HepG2 (cell line): ENCODE measurements around the gene TBX5. TPM values are rescaled to one million over a fixed set of nuclear protein-coding genes. Genes with fewer than 3 reads are reported as not detected.

Source experiments
- ATAC-seq: fragments of 200-7000 bp; cut with Tn5 transposase; 3 replicates; pipeline ENCODE4 v1.9.1; 2020; ENCODE audit warnings: mild to moderate bottlenecking, moderate library complexity
- BruUV-seq: library from RNA; stranded (reverse); fragments of 400-500 nt; replicated peaks from 2 replicates; lab custom pipeline; 2021; lab: Mats Ljungman, UMichigan
- CTCF ChIA-PET: fragments of 300-600 bp; formaldehyde crosslinking; extraction: SDS; loops from one replicate; lab custom pipeline; 2021; ENCODE audit warnings: low total read pairs, inconsistent platforms, low intra/inter-chr PET ratio; lab: Yijun Ruan, JAX
- POLR2A ChIA-PET: fragments of 350-600 bp; sonication (Branson Sonifier 250); formaldehyde crosslinking; loops from one replicate; lab custom pipeline; 2020; ENCODE audit warnings: antibody characterized with exemption, inconsistent platforms; lab: Yijun Ruan, JAX
- DNase-seq: peaks from one replicate; pipeline ENCODE4 v3.0.0-alpha.2; 2015; ENCODE audit warnings: low spot score
- FAIRE-seq: peaks from 3 replicates; lab custom pipeline; 2011; peaks lifted over from hg19 to GRCh38; lab: Jason Lieb, UNC
- H2AFZ ChIP-seq: one replicate; pipeline ENCODE4 v1.6.1; 2011; ENCODE audit warnings: low read length, inconsistent platforms
- H3K27ac ChIP-seq: fragments of 300-600 bp; 3 replicates; pipeline ENCODE4 v1.8.0; 2011; ENCODE audit warnings: mixed run types, mild to moderate bottlenecking, mixed read lengths, low read length, inconsistent platforms; ENCODE audit not compliant: insufficient read depth; ENCODE audit errors: extremely low read length
- H3K27me3 ChIP-seq, 2 experiments: fragments of 200-600 bp in 1 of 2; 2 replicates in 1 of 2; 3 replicates in 1 of 2; pipeline versions ENCODE4 v1.6.0 to v1.8.0; 2011; ENCODE audit warnings: low read length in 2 of 2, mild to moderate bottlenecking in 2 of 2, moderate library complexity in 2 of 2, inconsistent platforms in 1 of 2; ENCODE audit not compliant: insufficient read depth in 2 of 2, control insufficient read depth in 1 of 2
- H3K36me3 ChIP-seq, 2 experiments: fragments of 200-600 bp in 1 of 2; replicated peaks in 1 of 2; 2 replicates in 1 of 2; 3 replicates in 1 of 2; pipeline versions ENCODE4 v1.5.1 to v1.8.0; 2011; ENCODE audit warnings: low read length in 2 of 2, inconsistent platforms in 1 of 2; ENCODE audit not compliant: insufficient read depth in 2 of 2, control insufficient read depth in 1 of 2
- H3K4me1 ChIP-seq: 2 replicates; pipeline ENCODE4 v1.5.1; 2012; ENCODE audit warnings: low read length, inconsistent platforms; ENCODE audit not compliant: insufficient read depth
- H3K4me2 ChIP-seq: 2 replicates; pipeline ENCODE4 v1.6.0; 2011; ENCODE audit warnings: low read depth, low read length, inconsistent platforms
- H3K4me3 ChIP-seq, 3 experiments: fragments of 200-600 bp in 1 of 3; sonication (generic), shearing (Covaris generic) in 1 of 3; replicated peaks in 1 of 3; 2 replicates each; pipeline ENCODE4 v1.5.1; 2011 to 2016; ENCODE audit warnings: low read length in 3 of 3, inconsistent platforms in 2 of 3, low read depth in 2 of 3, mild to moderate bottlenecking in 2 of 3, control low read depth in 1 of 3, mixed read lengths in 1 of 3; ENCODE audit not compliant: insufficient read depth in 1 of 3
- H3K79me2 ChIP-seq: one replicate; pipeline ENCODE4 v1.6.1; 2011; ENCODE audit warnings: low read length, inconsistent platforms; ENCODE audit not compliant: insufficient read depth
- H3K9ac ChIP-seq: 2 replicates; pipeline ENCODE4 v1.6.0; 2011; ENCODE audit warnings: mild to moderate bottlenecking, low read depth, low read length, inconsistent platforms; ENCODE audit not compliant: insufficient read depth
- H3K9me3 ChIP-seq: 2 replicates; pipeline ENCODE4 v1.5.1; 2012; ENCODE audit warnings: mild to moderate bottlenecking, low read length
- H4K20me1 ChIP-seq: 2 replicates; pipeline ENCODE4 v1.6.0; 2011; ENCODE audit warnings: inconsistent platforms, mild to moderate bottlenecking, low read length, moderate library complexity; ENCODE audit not compliant: insufficient read depth
- BATF2 ChIP-seq: sonication (generic); formaldehyde crosslinking; IDR thresholded peaks from 2 replicates; pipeline ENCODE4 v1.8.0; 2022; ENCODE audit warnings: mild to moderate bottlenecking, missing genetic modification reagents, moderate library complexity
- CCDC6 ChIP-seq: sonication (generic); formaldehyde crosslinking; IDR thresholded peaks from 2 replicates; pipeline ENCODE4 v1.8.1; 2022; ENCODE audit warnings: mild to moderate bottlenecking, missing genetic modification reagents, moderate library complexity
- FOXA1 ChIP-seq, 2 experiments: fragments of 450-650 bp in 1 of 2; sonication (generic) in 1 of 2; formaldehyde crosslinking in 1 of 2; IDR thresholded peaks; 2 replicates each; pipeline versions ENCODE4 v1.4.0 to v1.6.1; 2016 to 2020; ENCODE audit warnings: missing genetic modification reagents in 1 of 2
- FOXC1 ChIP-seq: sonication (generic); formaldehyde crosslinking; IDR thresholded peaks from 2 replicates; pipeline ENCODE4 v1.8.0; 2022; ENCODE audit warnings: mild to moderate bottlenecking, missing genetic modification reagents, borderline replicate concordance
- FOXK2 ChIP-seq: fragments of 450-650 bp; IDR thresholded peaks from 2 replicates; pipeline ENCODE4 v1.6.1; 2016
- HMGXB3 ChIP-seq: sonication (generic); formaldehyde crosslinking; IDR thresholded peaks from 2 replicates; pipeline ENCODE4 v1.4.0; 2020; ENCODE audit warnings: missing genetic modification reagents, borderline replicate concordance
- HNF4A ChIP-seq: sonication (generic); formaldehyde crosslinking; IDR thresholded peaks from 2 replicates; pipeline ENCODE4 v1.4.0; 2020; ENCODE audit warnings: missing genetic modification reagents
- JUN ChIP-seq: sonication (generic); formaldehyde crosslinking; IDR thresholded peaks from 2 replicates; pipeline ENCODE4 v1.4.0; 2020; ENCODE audit warnings: mild to moderate bottlenecking, missing genetic modification reagents
- KLF16 ChIP-seq, 2 experiments: sonication (generic) in 1 of 2; formaldehyde crosslinking in 1 of 2; IDR thresholded peaks; 2 replicates each; pipeline versions ENCODE4 v1.6.1 to v1.8.0; 2016 to 2023; ENCODE audit warnings: missing genetic modification reagents in 2 of 2, missing compliant biosample characterization in 1 of 2
- MAFG ChIP-seq: sonication (generic); formaldehyde crosslinking; IDR thresholded peaks from 2 replicates; pipeline ENCODE4 v1.5.1; 2020; ENCODE audit warnings: mild to moderate bottlenecking, missing genetic modification reagents
- NR1H2 ChIP-seq: sonication (generic); formaldehyde crosslinking; IDR thresholded peaks from 2 replicates; pipeline ENCODE4 v1.8.1; 2022; ENCODE audit warnings: low read depth, missing genetic modification reagents, borderline replicate concordance
- ONECUT2 ChIP-seq: sonication (generic); formaldehyde crosslinking; IDR thresholded peaks from 2 replicates; pipeline ENCODE4 v1.4.0; 2020; ENCODE audit warnings: missing genetic modification reagents
- POLR2AphosphoS5 ChIP-seq: IDR thresholded peaks from 2 replicates; pipeline ENCODE4 v1.6.1; 2012; ENCODE audit warnings: low read depth, low read length
- REL ChIP-seq: sonication (generic); formaldehyde crosslinking; conservative IDR thresholded peaks from 2 replicates; pipeline ENCODE4 v1.8.0; 2022; ENCODE audit warnings: mild to moderate bottlenecking, missing genetic modification reagents, moderate library complexity
- SMC3 ChIP-seq: IDR thresholded peaks from 2 replicates; pipeline ENCODE4 v1.6.1; 2011; ENCODE audit warnings: low read length, improper control_type of control experiment
- TARDBP ChIP-seq: sonication (generic); formaldehyde crosslinking; IDR thresholded peaks from 2 replicates; pipeline ENCODE4 v1.8.0; 2022; ENCODE audit warnings: mild to moderate bottlenecking, missing genetic modification reagents
- ZC3H13 ChIP-seq: sonication (generic); formaldehyde crosslinking; IDR thresholded peaks from 2 replicates; pipeline ENCODE4 v1.8.1; 2023; ENCODE audit warnings: mild to moderate bottlenecking, missing genetic modification reagents, moderate library complexity
- ZKSCAN1 ChIP-seq: fragments of 150-350 bp; IDR thresholded peaks from 2 replicates; pipeline ENCODE4 v1.6.1; 2014; ENCODE audit warnings: low read length
- ZNF251 ChIP-seq: sonication (generic); formaldehyde crosslinking; IDR thresholded peaks from 2 replicates; pipeline ENCODE4 v1.9.0; 2021; ENCODE audit warnings: mild to moderate bottlenecking, missing genetic modification reagents
- ZNF605 ChIP-seq: sonication (generic); formaldehyde crosslinking; IDR thresholded peaks from 2 replicates; pipeline ENCODE4 v1.8.0; 2022; ENCODE audit warnings: mild to moderate bottlenecking, missing genetic modification reagents
- whole genome bisulfite sequencing: methylation state at CpG from one replicate; pipeline ENCODE4 v1.1.6; 2017; ENCODE audit warnings: low lambda C conversion rate; 5-methylcytosine and 5-hydroxymethylcytosine counted together
- in situ Hi-C: cut with HindIII; loops from 2 replicates; pipeline ENCODE4 v1.10.0; 2017; ENCODE audit warnings: low pct_unique_long_range_greater_than_20kb; ENCODE audit not compliant: extremely low pct_ligation_motif_present
- intact Hi-C: fragments of 100-400 bp; cut with micrococcal nuclease; formaldehyde crosslinking; loops from one replicate; pipeline ENCODE4 v1.10.0; 2022; ENCODE audit not compliant: unreplicated experiment
- polyA plus RNA-seq, 8 experiments: library from polyadenylated mRNA; depleted of rRNA in 3 of 8; stranded (reverse) in 7 of 8; unstranded in 1 of 8; fragments of >200 nt; fragmentation: Illumina TruSeq in 4 of 8; extraction: Trizol in 4 of 8; gene quantifications; 2 replicates each; pipeline versions ENCODE4 v1.2.1 to v1.2.3, GENCODE V29; 2011 to 2016; ENCODE audit warnings: low read depth in 4 of 8, missing spikeins in 1 of 8, mixed read lengths in 1 of 8; ENCODE audit not compliant: insufficient read depth in 1 of 8
- total RNA-seq, 5 experiments: library from RNA; depleted of rRNA; stranded (reverse); fragments of >200 nt; fragmentation: Illumina TruSeq; extraction: Trizol; gene quantifications; 2 replicates each; pipeline ENCODE4 v1.2.3, GENCODE V29; 2016; ENCODE audit warnings: low read depth in 1 of 5

The TBX5 gene
- total and polyA plus RNA-seq, 2 of the 13 experiments (the other 11 are each of a cell fraction or from before 2014, with no cell fraction given), result not detected

- 26% methylated on average over 18 of the region's 24 CpGs for WGBS
- Histone ChIP-seq H4K20me1 (no peaks in the 10 kb centered on the region), H3K4me3 (no peak overlapping the region)
- FAIRE-seq (no peak), ATAC-seq (no peak)
- TF ChIP-seq TARDBP (no peak), ZC3H13 (CRISPR knock-in tag) (no peak), HNF4A (CRISPR knock-in tag) (no peak), ONECUT2 (CRISPR knock-in tag) (no peak), ZNF251 (CRISPR knock-in tag) (no peak), POLR2AphosphoS5 (no peak), FOXK2 (no peak), NR1H2 (CRISPR knock-in tag) (no peak), ZKSCAN1 (no peak), MAFG (CRISPR knock-in tag) (no peak), ZNF605 (CRISPR knock-in tag) (no peak), HMGXB3 (no peak), FOXA1 (IDR thresholded peaks at IDR 0.05) (no peak), FOXA1 (CRISPR knock-in tag; IDR thresholded peaks at IDR 0.05) (no peak), CCDC6 (no peak), REL (no peak), KLF16 (CRISPR knock-in tag; IDR thresholded peaks at IDR 0.05) (no peak), JUN (CRISPR knock-in tag) (no peak), FOXC1 (CRISPR knock-in tag) (no peak), BATF2 (CRISPR knock-in tag) (no peak), SMC3 (no peak)
- TF ChIP-seq, all 625 proteins: peak for 0
- Histone ChIP-seq H3K27me3 (peaks cover 4 to 79% of the 10 kb centered on the region in 2 experiments), H3K4me2 (no peak overlapping the region), H3K36me3 (no peaks in the 10 kb centered on the region), H3K27ac (no peak overlapping the region), H2AFZ (no peak overlapping the region), H3K9me3 (no peaks in the 10 kb centered on the region), H3K4me1 (no peaks in the 10 kb centered on the region), H3K9ac (no peak overlapping the region), H3K79me2 (no peaks in the 10 kb centered on the region)
- no peak for DNase-seq
- in situ Hi-C loops, result no loop called here
- no TSS peak for BruUV-seq
- ChIA-PET CTCF (no interaction called here), POLR2A (no interaction called here)
- intact Hi-C loops, result no loop called here
Measured at GRCh38 chr12:114403690-114404066, 2.3 kb downstream of the TBX5 start.
